Activated naive CD8-positive, alpha-beta T cell treated with anti-CD3 and anti-CD28 coated beads, Interleukin-2, amount 10 ng/mL, durations not matched to agents 7 days and 5 days (primary cell): ENCODE data around the gene NGRN. TPM values are rescaled to one million over a fixed set of nuclear protein-coding genes. Genes with fewer than 3 reads are reported as not detected.
A peak's percentile ranks its signal among the peaks of the same experiment; 100 is the strongest.
"Not testable (repeated sequence)": the region's sequence is repeated elsewhere in the genome, so short reads cannot be mapped to it uniquely, and the experiment has no call there.

Experiments used
- ATAC-seq: fragments of 150-1000 bp; cut with Tn5 transposase; one replicate; pipeline ENCODE4 v1.10.0; 2021; ENCODE audit warnings: low read depth, moderate library complexity
- POLR2A ChIA-PET: fragments of 350-600 bp; sonication (Branson Sonifier 250); formaldehyde crosslinking; loops from one replicate; lab custom pipeline; 2021; ENCODE audit warnings: antibody characterized with exemption; lab: Charles Lee
- DNase-seq: peaks from one replicate; pipeline ENCODE4 v3.0.0; 2021
- H3K27ac Mint-ChIP-seq: one replicate; pipeline ENCODE4 v1.8.0; 2022; ENCODE audit warnings: mild to moderate bottlenecking, mixed read lengths
- H3K27me3 Mint-ChIP-seq: one replicate; pipeline ENCODE4 v1.8.0; 2022; ENCODE audit warnings: mild to moderate bottlenecking, moderate library complexity, mixed read lengths
- H3K36me3 Mint-ChIP-seq: one replicate; pipeline ENCODE4 v1.8.0; 2021; ENCODE audit warnings: mild to moderate bottlenecking, mixed read lengths
- H3K4me1 Mint-ChIP-seq: one replicate; pipeline ENCODE4 v1.8.0; 2021; ENCODE audit warnings: mixed read lengths
- H3K4me3 Mint-ChIP-seq: one replicate; pipeline ENCODE4 v1.8.0; 2022; ENCODE audit warnings: mild to moderate bottlenecking, moderate library complexity, mixed read lengths
- H3K9me3 Mint-ChIP-seq: one replicate; pipeline ENCODE4 v1.8.0; 2021; ENCODE audit warnings: mixed read lengths
- total RNA-seq, 2 experiments: library from RNA; stranded (reverse); gene quantifications; one replicate each; pipeline ENCODE4 v1.2.3, GENCODE V29; 2021

NGRN gene
- total RNA-seq, 2 experiments from 2014 or later: 34.3 to 35.8 TPM

DNA sequence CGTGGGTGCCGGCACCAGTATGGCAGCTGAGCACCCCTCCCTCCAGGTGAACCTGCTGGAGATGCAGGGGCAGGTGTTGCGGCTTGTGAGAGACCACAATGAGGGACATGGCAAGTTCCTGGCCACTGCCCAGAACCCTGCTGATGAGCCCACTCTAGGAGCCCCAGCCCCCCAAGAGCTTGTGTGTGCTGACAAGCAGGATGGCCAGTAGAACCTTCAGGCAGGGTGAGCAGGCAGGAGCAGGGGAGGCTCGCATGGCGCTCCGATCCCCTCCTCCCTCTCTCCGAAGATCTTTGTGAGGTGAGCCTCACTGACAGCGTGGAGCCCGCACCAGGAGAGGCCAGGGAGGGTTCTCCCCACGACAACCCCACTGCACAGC lies 29.8 kb downstream of the NGRN start:
- Mint-ChIP-seq H3K27me3 (peaks cover 19% of the 10 kb centered on the region), H3K4me3 (no peak overlapping the region), H3K27ac (no peak overlapping the region), H3K9me3 (no peaks in the 10 kb centered on the region), H3K4me1 (peaks cover 9% of the 10 kb centered on the region), H3K36me3 (no peaks in the 10 kb centered on the region)
- ATAC-seq (no peak), DNase-seq (no peak)
- POLR2A ChIA-PET: no interaction called here

GRCh38 chr15:90296316-90296884 lies 30.9 kb downstream of the NGRN start:
- H3K27ac Mint-ChIP-seq, H3K4me3 Mint-ChIP-seq, H3K36me3 Mint-ChIP-seq, H3K9me3 Mint-ChIP-seq, POLR2A ChIA-PET, DNase-seq, ATAC-seq: not testable (repeated sequence)
- Mint-ChIP-seq H3K27me3 (peaks cover 19% of the 10 kb centered on the region), H3K4me1 (peaks cover 15% of the 10 kb centered on the region)

DNA sequence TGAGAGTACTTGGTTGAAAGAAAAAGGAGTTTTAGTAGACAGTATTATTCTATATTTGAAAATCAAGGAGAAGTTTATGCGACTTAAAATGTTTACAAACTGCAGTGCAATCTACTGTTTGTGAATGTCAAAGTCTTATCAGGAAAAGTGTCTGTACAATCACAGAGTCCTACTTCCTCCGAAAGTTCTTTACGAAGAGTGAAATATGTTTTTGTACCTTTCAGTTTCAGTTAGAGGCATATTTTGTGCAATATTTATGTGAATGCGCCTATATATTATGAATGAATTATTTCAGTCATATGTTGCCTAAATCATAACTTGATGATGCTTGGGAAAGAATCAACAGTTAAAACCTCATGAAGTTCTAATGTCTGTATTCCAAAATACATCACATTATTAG lies 31.5 kb downstream of the NGRN start:
- Mint-ChIP-seq H3K9me3 (no peaks in the 10 kb centered on the region), H3K4me1 (peaks cover 19% of the 10 kb centered on the region), H3K4me3 (no peak overlapping the region), H3K27me3 (peaks cover 19% of the 10 kb centered on the region), H3K27ac (no peak overlapping the region), H3K36me3 (no peaks in the 10 kb centered on the region)
- POLR2A ChIA-PET: no interaction called here
- DNase-seq: no peak
- no peak for ATAC-seq

DNA sequence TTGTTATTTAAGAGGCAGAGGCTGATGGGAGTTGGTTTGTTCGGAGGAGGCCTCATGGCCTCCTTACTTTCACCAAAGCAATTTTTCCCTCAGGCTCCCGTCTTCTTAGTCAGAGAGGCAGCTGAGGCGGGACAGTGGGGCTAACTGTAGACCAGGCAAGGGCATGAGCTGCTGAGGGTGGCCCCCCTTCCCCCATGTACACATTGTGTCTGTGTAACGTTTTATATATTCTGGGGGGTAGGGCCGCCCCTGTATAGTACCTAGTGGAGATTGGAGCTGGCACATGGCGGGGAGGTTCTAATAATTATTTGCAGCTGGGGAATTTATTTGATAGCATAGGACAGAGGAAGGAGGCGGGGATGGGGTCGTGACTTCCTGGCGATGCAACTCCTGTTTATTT lies 35.1 kb downstream of the NGRN start:
- H3K4me3 Mint-ChIP-seq: no peak overlapping the region
- H3K36me3 Mint-ChIP-seq: no peaks in the 10 kb centered on the region
- no peak overlapping the region for H3K27ac Mint-ChIP-seq
- H3K9me3 Mint-ChIP-seq: no peaks in the 10 kb centered on the region
- POLR2A ChIA-PET: no interaction called here
- no peak for ATAC-seq
- H3K27me3 Mint-ChIP-seq: peaks cover 14% of the 10 kb centered on the region
- DNase-seq: no peak
- H3K4me1 Mint-ChIP-seq: peaks cover 13% of the 10 kb centered on the region

DNA sequence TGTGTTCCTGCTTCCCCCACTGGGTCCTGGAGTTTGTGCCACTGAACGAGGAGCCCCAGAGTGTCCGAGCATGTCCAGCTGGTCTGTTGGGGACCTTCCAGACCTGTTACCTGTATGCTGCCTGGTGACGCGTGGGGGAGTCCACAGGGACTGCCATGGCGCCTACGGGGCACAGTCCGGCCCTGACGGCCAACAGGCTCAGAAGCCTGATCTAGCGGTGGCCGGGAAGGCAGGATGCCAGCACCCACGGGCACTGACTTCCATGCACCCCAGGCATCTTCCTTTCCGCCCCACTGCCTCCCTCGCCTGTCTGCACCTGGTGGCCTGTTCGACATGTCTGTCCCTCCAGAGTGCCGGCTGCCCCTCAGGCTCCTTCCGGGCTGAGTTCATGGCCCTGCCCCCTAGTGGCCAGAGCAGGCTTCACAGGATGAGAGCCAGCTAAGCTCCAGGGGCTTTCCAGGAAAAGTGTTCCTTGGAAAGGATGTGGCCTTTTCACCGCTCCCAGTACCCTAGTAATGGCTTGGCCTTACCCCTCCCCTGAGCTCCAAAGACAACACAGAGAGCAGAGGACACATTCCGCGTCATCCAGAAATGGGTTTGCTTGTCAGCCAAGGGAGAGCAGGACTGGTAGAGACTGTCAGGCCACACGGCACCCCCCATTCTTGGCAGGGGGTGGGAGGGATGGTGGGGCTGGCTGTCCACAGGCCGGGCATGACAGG lies 35.7 kb downstream of the NGRN start:
- peaks cover 16% of the 10 kb centered on the region for H3K4me1 Mint-ChIP-seq
- ATAC-seq: peak; percentile 65
- H3K4me3 Mint-ChIP-seq: peak overlapping the region; percentile 42
- peaks cover 10% of the 10 kb centered on the region for H3K27me3 Mint-ChIP-seq
- H3K36me3 Mint-ChIP-seq: no peaks in the 10 kb centered on the region
- H3K27ac Mint-ChIP-seq: peak overlapping the region; percentile 32
- DNase-seq: peak; percentile 73
- POLR2A ChIA-PET: interaction anchor here (0.7 kb wide), 1 partner anchor 67 kb away, joined by 3 read pairs; the partner anchor contains the start of genes CIB1 and GDPGP1
- no peaks in the 10 kb centered on the region for H3K9me3 Mint-ChIP-seq

- DNase-seq: no peak
These were observed 36.3 kb downstream of the NGRN start for GRCh38 chr15:90301707-90302300.

GRCh38 chr15:90305355-90305754 lies 39.9 kb downstream of the NGRN start:
- H3K27ac Mint-ChIP-seq, H3K4me3 Mint-ChIP-seq, H3K27me3 Mint-ChIP-seq, H3K9me3 Mint-ChIP-seq, DNase-seq, H3K36me3 Mint-ChIP-seq, ATAC-seq, POLR2A ChIA-PET: not testable (repeated sequence)
- peaks cover 31% of the 10 kb centered on the region for H3K4me1 Mint-ChIP-seq

More at GRCh38 chr15:90301707-90302300, 36.3 kb downstream of the NGRN start:
- peaks cover 23% of the 10 kb centered on the region for H3K4me1 Mint-ChIP-seq
- H3K27me3 Mint-ChIP-seq: peaks cover 8% of the 10 kb centered on the region
- ATAC-seq: no peak
- POLR2A ChIA-PET: interaction anchor here (0.7 kb wide), 1 partner anchor 68 kb away, joined by 3 read pairs; the partner anchor contains the start of genes CIB1 and GDPGP1
- no peaks in the 10 kb centered on the region for H3K9me3 Mint-ChIP-seq
- H3K27ac Mint-ChIP-seq: no peak overlapping the region
- H3K36me3 Mint-ChIP-seq: no peaks in the 10 kb centered on the region
- H3K4me3 Mint-ChIP-seq: no peak overlapping the region

- Mint-ChIP-seq H3K4me3 (peak overlapping the region; percentile 37), H3K27ac (peak overlapping the region; percentile 71), H3K36me3 (no peaks in the 10 kb centered on the region), H3K4me1 (peaks cover 29% of the 10 kb centered on the region), H3K9me3 (no peaks in the 10 kb centered on the region), H3K27me3 (peaks cover 4% of the 10 kb centered on the region)
- POLR2A ChIA-PET: interaction anchor here (0.6 to 1.0 kb wide), 3 partner anchors 14 to 205 kb away, joined by 3 to 4 read pairs (median 3); no protein-coding TSS in a partner anchor
- ATAC-seq: no peak
- DNase-seq: no peak
These were observed 40.5 kb downstream of the NGRN start for GRCh38 chr15:90305932-90306331.

DNA sequence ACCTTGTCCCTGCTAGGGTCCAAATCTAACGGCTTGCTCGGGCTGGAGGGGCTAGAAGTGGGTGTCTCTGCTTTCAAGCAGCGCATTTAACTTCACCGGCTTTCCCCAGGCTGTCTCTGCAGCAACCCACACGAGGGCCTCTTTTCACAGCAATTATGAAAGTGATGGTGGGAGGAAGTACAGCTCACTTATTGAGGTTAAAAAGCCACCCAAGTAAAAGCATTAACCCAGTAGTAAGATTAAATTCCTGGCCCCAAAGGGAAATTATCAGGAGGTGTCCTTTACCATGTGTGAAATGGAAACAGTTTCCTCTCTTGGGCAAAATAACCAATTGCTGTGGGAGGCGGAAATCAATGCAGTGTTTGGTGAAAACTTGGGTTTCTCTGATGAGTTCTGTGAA lies 41.1 kb downstream of the NGRN start:
- DNase-seq (no peak), ATAC-seq (peak; percentile 90)
- H3K9me3 Mint-ChIP-seq: no peaks in the 10 kb centered on the region
- H3K27ac Mint-ChIP-seq: peak overlapping the region; percentile 71
- H3K36me3 Mint-ChIP-seq: no peaks in the 10 kb centered on the region
- H3K4me3 Mint-ChIP-seq: peak overlapping the region; percentile 37
- H3K4me1 Mint-ChIP-seq: peaks cover 25% of the 10 kb centered on the region
- H3K27me3 Mint-ChIP-seq: peaks cover 10% of the 10 kb centered on the region
- POLR2A ChIA-PET: interaction anchor here (0.6 to 1.0 kb wide), 3 partner anchors 13 to 205 kb away, joined by 3 to 4 read pairs (median 3); no protein-coding TSS in a partner anchor

DNA sequence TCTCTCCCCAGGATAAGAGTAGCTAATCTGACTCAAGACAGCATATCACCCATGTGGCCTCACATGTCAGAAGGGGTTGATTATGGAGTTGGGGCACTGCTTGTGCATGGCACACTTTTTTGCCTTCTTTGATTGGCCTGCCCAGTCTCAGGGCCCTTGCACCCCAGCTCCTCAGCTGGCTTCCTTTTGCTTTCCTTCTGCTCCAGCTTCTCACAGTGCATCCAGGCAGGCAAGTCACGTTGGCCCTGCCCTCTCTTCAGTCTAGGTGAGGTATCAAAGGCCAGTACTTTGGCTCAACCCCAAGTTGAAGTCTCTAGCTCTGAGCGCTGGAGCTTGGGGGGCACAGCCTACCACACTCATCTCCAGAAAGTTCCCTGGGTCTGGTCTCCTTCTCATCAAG lies 42.2 kb downstream of the NGRN start:
- no peak overlapping the region for H3K4me3 Mint-ChIP-seq
- POLR2A ChIA-PET: interaction anchor here (0.6 kb wide), 1 partner anchor 293 kb away, joined by 3 read pairs; no protein-coding TSS in a partner anchor
- H3K27me3 Mint-ChIP-seq: peaks cover 16% of the 10 kb centered on the region
- H3K9me3 Mint-ChIP-seq: no peaks in the 10 kb centered on the region
- ATAC-seq: no peak
- no peak overlapping the region for H3K27ac Mint-ChIP-seq
- peaks cover 19% of the 10 kb centered on the region for H3K4me1 Mint-ChIP-seq
- no peaks in the 10 kb centered on the region for H3K36me3 Mint-ChIP-seq
- no peak for DNase-seq

DNA sequence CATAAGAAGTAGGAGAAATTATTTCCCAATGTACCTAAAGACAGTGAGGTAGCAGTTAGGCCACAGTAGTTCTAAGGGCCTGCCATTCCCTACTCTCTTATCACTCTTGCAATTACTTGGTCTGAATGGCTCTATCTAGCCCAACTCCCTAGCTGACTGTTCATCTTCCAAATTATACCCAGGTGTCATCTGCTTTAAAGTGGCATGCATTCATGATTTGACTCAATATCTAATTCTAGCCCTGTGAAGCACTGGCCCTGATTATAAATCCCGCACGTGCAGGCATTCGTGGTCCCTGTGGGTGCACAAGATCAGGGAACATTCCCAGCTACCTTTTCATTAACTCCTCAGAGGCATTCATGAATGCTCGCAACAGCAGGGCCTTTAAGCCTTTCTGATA lies 43.5 kb downstream of the NGRN start:
- peaks cover 19% of the 10 kb centered on the region for H3K4me1 Mint-ChIP-seq
- no peak overlapping the region for H3K27ac Mint-ChIP-seq
- POLR2A ChIA-PET: no interaction called here
- no peaks in the 10 kb centered on the region for H3K9me3 Mint-ChIP-seq
- no peak overlapping the region for H3K4me3 Mint-ChIP-seq
- no peaks in the 10 kb centered on the region for H3K36me3 Mint-ChIP-seq
- DNase-seq (no peak), ATAC-seq (no peak)
- H3K27me3 Mint-ChIP-seq: peaks cover 23% of the 10 kb centered on the region

- Mint-ChIP-seq H3K4me3 (no peak overlapping the region), H3K27ac (no peak overlapping the region), H3K9me3 (no peaks in the 10 kb centered on the region), H3K36me3 (no peaks in the 10 kb centered on the region), H3K27me3 (peaks cover 28% of the 10 kb centered on the region), H3K4me1 (peaks cover 6% of the 10 kb centered on the region)
- ATAC-seq: no peak
- no peak for DNase-seq
- POLR2A ChIA-PET: interaction anchor here (0.7 kb wide), 1 partner anchor 344 kb away, joined by 4 read pairs; no protein-coding TSS in a partner anchor
These were observed 50.0 kb downstream of the NGRN start for GRCh38 chr15:90315278-90315982.

DNA sequence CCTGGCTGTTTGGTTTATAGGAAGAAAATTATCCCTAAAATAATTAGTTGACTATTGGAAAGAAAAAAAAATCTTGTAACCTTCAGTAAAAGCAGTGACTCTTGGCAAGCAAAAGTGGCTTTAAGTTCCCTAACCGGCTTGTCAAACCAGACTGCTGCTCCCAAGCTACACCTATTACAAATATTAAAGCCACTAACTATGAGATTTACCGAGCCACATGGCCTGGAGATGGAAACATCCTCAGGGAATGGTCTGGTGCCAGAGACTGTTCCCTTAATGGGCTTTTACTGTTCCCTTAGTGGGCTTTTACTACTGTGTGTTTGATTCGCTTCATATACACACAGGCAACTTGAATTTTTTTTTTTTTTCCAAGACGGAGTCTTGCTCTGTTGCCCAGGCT lies 50.7 kb downstream of the NGRN start:
- ATAC-seq (no peak), DNase-seq (no peak)
- POLR2A ChIA-PET: no interaction called here
- Mint-ChIP-seq H3K27me3 (peaks cover 22% of the 10 kb centered on the region), H3K4me1 (peaks cover 8% of the 10 kb centered on the region), H3K27ac (no peak overlapping the region), H3K4me3 (no peak overlapping the region), H3K36me3 (no peaks in the 10 kb centered on the region), H3K9me3 (no peaks in the 10 kb centered on the region)
